Measurements from ENCODE around the gene PSMC6. TPM values are rescaled to one million over a fixed set of nuclear protein-coding genes. Genes with fewer than 3 reads are reported as not detected.
"Not testable (repeated sequence)": the region's sequence is repeated elsewhere in the genome, so short reads cannot be mapped to it uniquely, and the experiment has no call there.

Gene PSMC6
- total RNA-seq, 3 donors from 2014 or later: 68.1 to 70.3 (median 69.7) TPM

DNA sequence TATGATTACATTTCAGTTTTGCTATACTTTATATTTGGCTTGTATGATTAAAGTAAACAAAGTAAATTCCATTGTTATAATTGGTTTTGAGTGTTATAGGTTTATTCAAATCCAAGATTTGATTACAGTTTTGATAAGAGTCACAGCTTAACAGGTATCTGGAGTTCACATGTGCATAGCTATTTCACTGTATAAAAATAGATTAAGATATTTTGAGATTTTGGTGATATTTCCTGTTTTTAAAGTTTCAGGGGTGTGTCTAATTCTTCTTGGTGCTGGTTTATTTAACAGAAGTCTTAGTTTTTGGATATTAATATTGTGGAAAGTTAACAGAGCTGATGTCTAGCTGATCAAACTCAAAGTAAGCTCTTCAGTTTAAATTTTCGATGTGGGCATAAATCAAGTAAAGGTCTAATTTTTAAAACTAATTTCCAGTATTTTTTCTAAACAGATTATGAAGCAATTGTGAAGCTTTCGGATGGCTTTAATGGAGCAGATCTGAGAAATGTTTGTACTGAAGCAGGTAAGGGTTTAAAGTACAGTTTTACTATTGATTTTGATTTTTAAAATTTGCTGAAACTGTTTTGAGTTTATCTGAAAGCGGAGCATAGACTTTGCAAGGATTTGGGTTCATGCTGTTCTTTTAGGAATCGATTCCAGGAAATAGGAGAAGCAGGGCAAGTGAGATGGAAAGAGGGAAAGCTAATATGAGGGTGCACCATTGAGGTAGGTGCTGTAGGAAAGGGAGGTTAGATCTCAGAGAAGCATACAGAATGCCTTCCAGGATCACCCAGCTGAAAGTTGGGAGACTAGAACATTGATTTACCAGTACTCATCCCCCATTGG lies 16.7 kb downstream of the PSMC6 start:
- no peak for TF ChIP-seq CTCF (IDR thresholded peaks at IDR 0.05)
- intact Hi-C loops (cut with DNase I, micrococcal nuclease): no loop called here
- peaks cover 6% of the 10 kb centered on the region for H3K36me3 ChIP-seq (ENCODE audit: low read depth)
- H3K9me3 ChIP-seq: no peaks in the 10 kb centered on the region
- no peaks in the 10 kb centered on the region for H3K4me1 ChIP-seq (ENCODE audit: low read depth)
- H3K4me3 ChIP-seq: no peak overlapping the region
- ATAC-seq (no peak), DNase-seq (no peak)

GRCh38 chr14:52724360-52724644 lies 17.3 kb downstream of the PSMC6 start:
- H3K9me3 ChIP-seq: no peaks in the 10 kb centered on the region
- intact Hi-C loops (cut with DNase I, micrococcal nuclease): no loop called here
- H3K4me1 ChIP-seq (ENCODE audit: low read depth): no peaks in the 10 kb centered on the region
- H3K36me3 ChIP-seq (ENCODE audit: low read depth): peaks cover 6% of the 10 kb centered on the region
- DNase-seq: no peak
- H3K4me3 ChIP-seq: no peak overlapping the region
- TF ChIP-seq CTCF (IDR thresholded peaks at IDR 0.05): no peak
- ATAC-seq: no peak

GRCh38 chr14:52727509-52727908 lies 20.5 kb downstream of the PSMC6 start:
- ATAC-seq; DNase-seq; H3K4me3 ChIP-seq; H3K9me3 ChIP-seq; H3K36me3 ChIP-seq (ENCODE audit: low read depth); H3K4me1 ChIP-seq (ENCODE audit: low read depth); intact Hi-C loops (cut with DNase I, micrococcal nuclease): not testable (repeated sequence)

DNA sequence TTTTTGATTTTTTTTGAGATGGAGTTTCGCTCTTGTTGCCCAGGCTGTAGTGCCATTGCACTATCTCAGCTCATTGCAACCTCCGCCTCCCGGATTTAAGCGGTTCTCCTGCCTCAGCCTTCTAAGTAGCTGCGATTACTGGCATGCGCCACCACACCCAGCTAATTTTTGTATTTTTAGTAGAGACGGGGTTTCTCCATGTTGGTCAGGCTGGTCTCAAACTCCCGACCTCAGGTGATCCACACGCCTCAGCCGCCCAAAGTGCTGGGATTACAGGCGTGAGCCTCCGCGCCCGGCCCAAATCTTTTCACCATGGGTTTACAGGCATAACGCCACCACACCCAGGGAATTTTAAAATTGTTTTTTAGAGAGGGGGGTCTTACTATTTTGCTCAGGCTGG lies 22.0 kb downstream of the PSMC6 start:
- ATAC-seq; intact Hi-C loops (cut with DNase I, micrococcal nuclease); H3K4me3 ChIP-seq; H3K4me1 ChIP-seq (ENCODE audit: low read depth); H3K9me3 ChIP-seq; H3K36me3 ChIP-seq (ENCODE audit: low read depth): not testable (repeated sequence)
- DNase-seq: peak in 1 of 3 donors; percentile 11

DNA sequence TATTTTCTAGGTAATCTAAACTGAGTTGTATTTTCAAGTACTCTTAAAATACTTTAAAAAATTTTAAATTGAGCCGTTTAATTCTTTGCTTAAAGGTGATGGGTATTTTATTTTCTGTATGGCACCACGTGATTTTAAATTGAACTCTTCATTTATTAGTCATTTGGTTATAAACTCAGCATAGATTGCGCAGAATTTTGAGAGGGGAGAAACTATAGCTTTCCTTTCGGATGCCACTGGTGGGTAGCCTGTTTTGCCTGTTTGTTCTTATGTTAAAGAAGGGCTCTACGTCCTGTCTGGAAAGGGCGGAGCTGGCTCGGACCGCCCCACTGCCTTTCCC lies 22.6 kb downstream of the PSMC6 start:
- Histone ChIP-seq H3K9me3 (no peaks in the 10 kb centered on the region), H3K36me3 (ENCODE audit: low read depth) (no peaks in the 10 kb centered on the region), H3K4me3 (no peak overlapping the region), H3K4me1 (ENCODE audit: low read depth) (no peaks in the 10 kb centered on the region)
- intact Hi-C loops (cut with DNase I, micrococcal nuclease): no loop called here
- TF ChIP-seq CTCF (IDR thresholded peaks at IDR 0.05): no peak
- DNase-seq: no peak
- ATAC-seq: no peak

GRCh38 chr14:52729925-52730708 lies 23.1 kb downstream of the PSMC6 start, which contains the start of gene STYX:
Gene STYX, plus strand, starts transcription at chr14:52730166. Its CDS starts 309 bp downstream, at chr14:52730475.
- Histone ChIP-seq H3K4me3 (peak within 1 kb of the TSS; percentile 95), H3K4me1 (ENCODE audit: low read depth) (no peaks in the 10 kb centered on the region), H3K36me3 (ENCODE audit: low read depth) (no peaks in the 10 kb centered on the region), H3K9me3 (no peaks in the 10 kb centered on the region)
- peak; percentile 99 for ATAC-seq
- intact Hi-C loops (cut with DNase I, micrococcal nuclease): no loop called here
- TF ChIP-seq CTCF (IDR thresholded peaks at IDR 0.05): no peak
- DNase-seq: peak; percentile 98 to 99 (median 99)
